Measurements from ENCODE around the gene ENKUR. TPM values are rescaled to one million over a fixed set of nuclear protein-coding genes. Genes with fewer than 3 reads are reported as not detected.

Gene ENKUR
- total and polyA plus RNA-seq, 2 experiments from 2014 or later = 0.44 TPM; not detected in 1

GRCh38 chr10:24995072-24995471 lies 20.9 kb downstream of the ENKUR start (continued):
- no peak for TF ChIP-seq CTCF (conservative IDR thresholded peaks at IDR 0.05; ENCODE audit: low read depth in 2 of 2)
- no peak for TF ChIP-seq EZH2 (IDR thresholded peaks at IDR 0.05; ENCODE audit: low read depth, unreplicated experiment)
- TF ChIP-seq, protein P1, sequence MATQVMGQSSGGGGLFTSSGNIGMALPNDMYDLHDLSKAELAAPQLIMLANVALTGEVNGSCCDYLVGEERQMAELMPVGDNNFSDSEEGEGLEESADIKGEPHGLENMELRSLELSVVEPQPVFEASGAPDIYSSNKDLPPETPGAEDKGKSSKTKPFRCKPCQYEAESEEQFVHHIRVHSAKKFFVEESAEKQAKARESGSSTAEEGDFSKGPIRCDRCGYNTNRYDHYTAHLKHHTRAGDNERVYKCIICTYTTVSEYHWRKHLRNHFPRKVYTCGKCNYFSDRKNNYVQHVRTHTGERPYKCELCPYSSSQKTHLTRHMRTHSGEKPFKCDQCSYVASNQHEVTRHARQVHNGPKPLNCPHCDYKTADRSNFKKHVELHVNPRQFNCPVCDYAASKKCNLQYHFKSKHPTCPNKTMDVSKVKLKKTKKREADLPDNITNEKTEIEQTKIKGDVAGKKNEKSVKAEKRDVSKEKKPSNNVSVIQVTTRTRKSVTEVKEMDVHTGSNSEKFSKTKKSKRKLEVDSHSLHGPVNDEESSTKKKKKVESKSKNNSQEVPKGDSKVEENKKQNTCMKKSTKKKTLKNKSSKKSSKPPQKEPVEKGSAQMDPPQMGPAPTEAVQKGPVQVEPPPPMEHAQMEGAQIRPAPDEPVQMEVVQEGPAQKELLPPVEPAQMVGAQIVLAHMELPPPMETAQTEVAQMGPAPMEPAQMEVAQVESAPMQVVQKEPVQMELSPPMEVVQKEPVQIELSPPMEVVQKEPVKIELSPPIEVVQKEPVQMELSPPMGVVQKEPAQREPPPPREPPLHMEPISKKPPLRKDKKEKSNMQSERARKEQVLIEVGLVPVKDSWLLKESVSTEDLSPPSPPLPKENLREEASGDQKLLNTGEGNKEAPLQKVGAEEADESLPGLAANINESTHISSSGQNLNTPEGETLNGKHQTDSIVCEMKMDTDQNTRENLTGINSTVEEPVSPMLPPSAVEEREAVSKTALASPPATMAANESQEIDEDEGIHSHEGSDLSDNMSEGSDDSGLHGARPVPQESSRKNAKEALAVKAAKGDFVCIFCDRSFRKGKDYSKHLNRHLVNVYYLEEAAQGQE (IDR thresholded peaks at IDR 0.05; ENCODE audit: unreplicated experiment) = no peak

DNA sequence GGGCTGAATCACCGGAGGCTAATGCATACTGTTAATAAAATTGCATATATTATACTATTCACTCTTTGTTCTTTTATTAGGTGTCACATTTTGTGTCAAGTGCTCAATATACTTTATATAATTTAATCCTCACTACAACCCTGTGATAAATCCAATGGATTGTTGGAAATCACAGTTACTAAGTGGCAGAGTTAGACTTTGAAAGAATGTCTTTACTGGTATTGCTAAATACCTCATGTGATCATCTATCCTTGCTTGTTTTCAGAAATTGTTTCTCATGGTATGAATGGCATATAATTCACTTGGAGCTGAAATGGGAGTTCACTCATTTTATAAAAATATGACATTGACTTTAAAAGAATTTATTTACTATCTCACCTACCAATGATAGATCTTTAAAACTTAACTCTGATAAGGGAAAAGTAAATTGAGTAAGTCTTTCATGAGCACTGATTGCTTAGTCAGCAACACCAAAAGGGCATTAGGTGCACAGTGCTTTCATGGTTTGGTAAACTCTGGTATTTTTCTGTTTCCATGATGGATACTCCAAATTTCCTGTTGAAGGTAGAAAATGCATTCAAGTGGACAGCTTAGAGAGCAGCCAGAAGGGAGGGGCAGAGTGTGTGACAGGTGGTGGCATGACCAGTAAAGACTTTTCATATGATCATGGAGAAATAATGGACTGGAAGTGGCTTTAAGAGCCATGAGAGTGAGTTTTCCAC lies 22.6 kb downstream of the ENKUR start:
- no peak overlapping the region for H3K27ac Mint-ChIP-seq
- H3K4me2 ChIP-seq = no peak overlapping the region
- H2AFZ ChIP-seq = no peak overlapping the region
- H3K4me3 ChIP-seq = no peak overlapping the region
- no peaks in the 10 kb centered on the region for H4K20me1 ChIP-seq (replicated peaks; ENCODE audit: insufficient read depth)
- H3K27ac ChIP-seq (ENCODE audit: low read depth) = no peak overlapping the region
- no peak for ATAC-seq
- H3K79me2 ChIP-seq (replicated peaks; ENCODE audit: insufficient read depth) = no peaks in the 10 kb centered on the region
- H3K4me3 Mint-ChIP-seq = no peak overlapping the region
- no peaks in the 10 kb centered on the region for H3K27me3 ChIP-seq (ENCODE audit: insufficient read depth)
- H3F3A ChIP-seq (replicated peaks; ENCODE audit: low read depth) = no peaks in the 10 kb centered on the region
- H3K4me1 ChIP-seq (ENCODE audit: insufficient read depth) = no peaks in the 10 kb centered on the region
- no peaks in the 10 kb centered on the region for H3K4me1 Mint-ChIP-seq
- H3K9me3 Mint-ChIP-seq = no peaks in the 10 kb centered on the region
- peaks cover 2% of the 10 kb centered on the region for H3K27me3 Mint-ChIP-seq (ENCODE audit: insufficient read depth, low read depth, poor library complexity)
- H3K9me2 ChIP-seq (ENCODE audit: insufficient read depth) = no peaks in the 10 kb centered on the region
- no peak for DNase-seq (ENCODE audit: low spot score)
- no peaks in the 10 kb centered on the region for H3K36me3 Mint-ChIP-seq (ENCODE audit: low read depth)
- H3K36me3 ChIP-seq (ENCODE audit: insufficient read depth) = no peaks in the 10 kb centered on the region
- TF ChIP-seq NANOG (IDR thresholded peaks at IDR 0.05; ENCODE audit: borderline replicate concordance) (no peak), POLR2AphosphoS5 (IDR thresholded peaks at IDR 0.05; ENCODE audit: low read depth) (no peak), ZNF462 (CRISPR knock-in tag; IDR thresholded peaks at IDR 0.05) (no peak), JUNB (IDR thresholded peaks at IDR 0.05; ENCODE audit: unreplicated experiment) (no peak), EZH2 (IDR thresholded peaks at IDR 0.05; ENCODE audit: low read depth, unreplicated experiment) (no peak), EZH2phosphoT487 (IDR thresholded peaks at IDR 0.05; ENCODE audit: unreplicated experiment) (no peak)
- TF ChIP-seq, protein P1 (IDR thresholded peaks at IDR 0.05; ENCODE audit: unreplicated experiment) = no peak

All from GM23338 (cell line).